ENCODE data around the gene NKAIN1. TPM values are rescaled to one million over a fixed set of nuclear protein-coding genes. Genes with fewer than 3 reads are reported as not detected.
"Not testable (repeated sequence)": the region's sequence is repeated elsewhere in the genome, so short reads cannot be mapped to it uniquely, and the experiment has no call there.

Gene NKAIN1
- total RNA-seq, 4 donors from 2014 or later, result not detected

DNA sequence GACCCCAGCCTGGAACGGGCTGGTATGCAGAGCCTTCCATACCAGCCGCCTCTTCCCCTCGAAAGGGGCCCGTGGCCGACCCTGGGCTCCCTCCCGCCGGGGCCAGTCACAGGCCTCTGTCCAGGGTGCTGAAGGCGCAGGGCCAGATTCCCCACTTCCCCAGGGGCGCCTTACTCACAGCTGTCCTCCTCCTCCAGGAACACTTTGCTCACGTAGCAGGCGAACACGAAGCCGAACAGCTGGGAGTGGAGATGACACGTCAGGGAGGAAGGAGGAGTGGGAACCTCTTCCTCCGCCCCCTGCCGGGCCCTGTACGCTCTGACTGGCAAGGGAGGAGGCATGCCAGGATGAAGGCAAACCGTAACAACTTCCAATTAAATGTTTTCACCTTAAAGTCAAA, 57.3 kb downstream of the NKAIN1 start:
- no peaks in the 10 kb centered on the region for H3K36me3 ChIP-seq
- peaks cover 5 to 14% (median 12%) of the 10 kb centered on the region in 4 donors for H3K4me1 ChIP-seq
- no peak overlapping the region for H3K27ac ChIP-seq
- 0 to 2% methylated on average over 3 to 18 of the region's 18 CpGs for WGBS, 2 donors (ENCODE audit: low coverage in 1 of 2)
- in situ Hi-C loops (cut with MboI; ENCODE audit: low pct_ligation_motif_present in 1 of 4, low pct_unique_long_range_greater_than_20kb in 1 of 4, low sequenced_read_pairs in 3 of 4) (loop anchor here in 3 of 4 donors (10.0 to 25.0 kb wide), 4 partner anchors 152 to 380 kb away; no protein-coding TSS in a partner anchor), intact Hi-C loops (cut with DNase I; ENCODE audit: low total_unique reads) (loop anchor here (10.0 kb wide), 1 partner anchor 242 kb away; no protein-coding TSS in a partner anchor)
- H3K4me3 ChIP-seq, result peak overlapping the region in 2 of 4 donors; percentile 11 to 20
- no peaks in the 10 kb centered on the region for H3K9me3 ChIP-seq
- peaks cover 47% of the 10 kb centered on the region for H3K27me3 ChIP-seq
- TF ChIP-seq EP300 (IDR thresholded peaks at IDR 0.05; ENCODE audit: low read depth) (no peak), POLR2A (IDR thresholded peaks at IDR 0.05) (no peak), POLR2AphosphoS5 (IDR thresholded peaks at IDR 0.05) (no peak)
- TF ChIP-seq, protein P1, sequence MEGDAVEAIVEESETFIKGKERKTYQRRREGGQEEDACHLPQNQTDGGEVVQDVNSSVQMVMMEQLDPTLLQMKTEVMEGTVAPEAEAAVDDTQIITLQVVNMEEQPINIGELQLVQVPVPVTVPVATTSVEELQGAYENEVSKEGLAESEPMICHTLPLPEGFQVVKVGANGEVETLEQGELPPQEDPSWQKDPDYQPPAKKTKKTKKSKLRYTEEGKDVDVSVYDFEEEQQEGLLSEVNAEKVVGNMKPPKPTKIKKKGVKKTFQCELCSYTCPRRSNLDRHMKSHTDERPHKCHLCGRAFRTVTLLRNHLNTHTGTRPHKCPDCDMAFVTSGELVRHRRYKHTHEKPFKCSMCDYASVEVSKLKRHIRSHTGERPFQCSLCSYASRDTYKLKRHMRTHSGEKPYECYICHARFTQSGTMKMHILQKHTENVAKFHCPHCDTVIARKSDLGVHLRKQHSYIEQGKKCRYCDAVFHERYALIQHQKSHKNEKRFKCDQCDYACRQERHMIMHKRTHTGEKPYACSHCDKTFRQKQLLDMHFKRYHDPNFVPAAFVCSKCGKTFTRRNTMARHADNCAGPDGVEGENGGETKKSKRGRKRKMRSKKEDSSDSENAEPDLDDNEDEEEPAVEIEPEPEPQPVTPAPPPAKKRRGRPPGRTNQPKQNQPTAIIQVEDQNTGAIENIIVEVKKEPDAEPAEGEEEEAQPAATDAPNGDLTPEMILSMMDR (IDR thresholded peaks at IDR 0.05), result no peak
- peak; percentile 64 for DNase-seq

DNA sequence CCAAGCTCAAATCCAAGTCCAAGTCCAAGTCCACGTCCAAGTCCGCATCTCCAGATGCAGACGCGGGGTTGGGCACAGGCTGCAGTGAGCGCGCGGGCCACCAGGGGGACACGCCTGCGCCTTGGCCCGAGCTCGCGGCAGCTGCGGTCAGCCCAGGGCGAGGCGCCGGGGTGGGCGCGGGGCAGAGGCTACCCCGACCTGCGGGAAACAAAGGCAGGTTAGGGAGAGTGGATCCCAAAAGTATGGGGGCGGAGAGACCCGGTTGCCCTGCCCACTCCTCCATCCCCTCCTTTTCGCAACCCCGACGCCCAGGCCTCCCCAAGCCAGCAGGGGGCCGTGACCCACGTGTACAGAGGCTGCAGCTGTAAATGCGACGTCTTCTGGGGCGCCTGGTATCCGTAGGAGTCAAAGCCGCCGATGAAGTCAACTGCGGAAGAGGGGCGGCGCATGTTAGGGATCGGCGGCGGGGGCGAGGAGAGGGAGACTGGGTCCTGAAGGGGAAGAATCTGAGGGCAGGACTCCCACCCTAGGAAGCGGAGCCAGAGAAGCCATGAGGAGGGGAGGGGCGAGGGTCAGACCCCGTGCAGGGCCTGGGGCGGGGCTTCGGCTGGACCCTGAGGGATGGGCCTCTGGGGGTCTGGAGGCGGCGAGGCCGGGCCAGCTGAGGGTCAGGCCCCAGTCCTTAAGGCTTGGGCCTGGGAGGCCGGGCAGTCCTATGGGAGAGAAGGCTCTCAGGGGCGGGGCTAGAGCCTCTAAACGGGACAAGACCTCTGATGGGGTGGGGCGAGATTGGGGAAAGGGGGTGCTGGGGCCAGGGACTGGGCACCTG, 58.0 kb downstream of the NKAIN1 start:
- 18% methylated on average over 47 of the region's 52 CpGs; no CpG with 5 or more reads in 1 of the 2 donors for WGBS, 2 donors (ENCODE audit: low coverage in 1 of 2)
- in situ Hi-C loops (cut with MboI; ENCODE audit: low pct_ligation_motif_present in 1 of 4, low pct_unique_long_range_greater_than_20kb in 1 of 4, low sequenced_read_pairs in 3 of 4), result loop anchor here in 3 of 4 donors (10.0 to 25.0 kb wide), 4 partner anchors 153 to 381 kb away; no protein-coding TSS in a partner anchor
- TF ChIP-seq, protein P1 (IDR thresholded peaks at IDR 0.05), result peak; percentile 67 to 83 (median 80)
- no peak for TF ChIP-seq POLR2AphosphoS5 (IDR thresholded peaks at IDR 0.05)

DNA sequence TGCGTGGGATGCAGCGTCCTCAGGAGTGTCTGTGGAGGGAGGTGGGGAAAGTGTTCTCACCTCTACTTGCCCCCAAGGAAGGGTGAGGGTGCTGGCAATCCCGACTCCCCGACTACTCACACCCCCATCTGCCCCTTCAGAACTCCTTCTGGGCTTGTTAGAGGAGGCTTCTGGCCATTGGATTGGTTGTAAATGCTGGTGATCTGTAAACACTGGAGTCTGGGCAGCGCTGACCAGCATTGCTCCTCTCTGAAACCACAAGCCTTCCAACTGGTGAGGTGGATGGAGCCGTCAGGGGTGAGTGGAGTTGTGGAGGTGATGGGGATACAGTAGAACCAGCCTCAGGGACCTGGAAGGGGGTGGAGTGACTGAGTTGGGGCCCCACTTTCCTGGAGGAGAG, 59.3 kb downstream of the NKAIN1 start:
- intact Hi-C loops (cut with DNase I; ENCODE audit: low total_unique reads) (loop anchor here (10.0 kb wide), 1 partner anchor 244 kb away; no protein-coding TSS in a partner anchor), in situ Hi-C loops (cut with MboI; ENCODE audit: low pct_ligation_motif_present in 1 of 4, low pct_unique_long_range_greater_than_20kb in 1 of 4, low sequenced_read_pairs in 3 of 4) (loop anchor here in 3 of 4 donors (10.0 to 25.0 kb wide), 4 partner anchors 154 to 382 kb away; no protein-coding TSS in a partner anchor)
- Histone ChIP-seq H3K36me3 (no peaks in the 10 kb centered on the region), H3K4me3 (no peak overlapping the region), H3K27me3 (peaks cover 47% of the 10 kb centered on the region), H3K9me3 (no peaks in the 10 kb centered on the region), H3K4me1 (peaks cover 5 to 14% (median 12%) of the 10 kb centered on the region in 4 donors), H3K27ac (no peak overlapping the region)
- DNase-seq, result no peak
- 65 to 92% methylated on average over 2 to 6 of the region's 6 CpGs for WGBS, 2 donors (ENCODE audit: low coverage in 1 of 2)
- TF ChIP-seq, protein P1 (IDR thresholded peaks at IDR 0.05), result no peak
- TF ChIP-seq EP300 (IDR thresholded peaks at IDR 0.05; ENCODE audit: low read depth), result no peak
- TF ChIP-seq POLR2A (IDR thresholded peaks at IDR 0.05), result no peak
- no peak for TF ChIP-seq POLR2AphosphoS5 (IDR thresholded peaks at IDR 0.05)

More for the DNA sequence above, 58.0 kb downstream of the NKAIN1 start:
- Histone ChIP-seq H3K9me3 (no peaks in the 10 kb centered on the region), H3K27ac (no peak overlapping the region), H3K4me3 (peak overlapping the region in 2 of 4 donors; percentile 11 to 20), H3K36me3 (no peaks in the 10 kb centered on the region), H3K4me1 (peaks cover 5 to 14% (median 12%) of the 10 kb centered on the region in 4 donors), H3K27me3 (peaks cover 47% of the 10 kb centered on the region)
- intact Hi-C loops (cut with DNase I; ENCODE audit: low total_unique reads), result loop anchor here (10.0 kb wide), 1 partner anchor 243 kb away; no protein-coding TSS in a partner anchor
- DNase-seq, result peak; percentile 61

DNA sequence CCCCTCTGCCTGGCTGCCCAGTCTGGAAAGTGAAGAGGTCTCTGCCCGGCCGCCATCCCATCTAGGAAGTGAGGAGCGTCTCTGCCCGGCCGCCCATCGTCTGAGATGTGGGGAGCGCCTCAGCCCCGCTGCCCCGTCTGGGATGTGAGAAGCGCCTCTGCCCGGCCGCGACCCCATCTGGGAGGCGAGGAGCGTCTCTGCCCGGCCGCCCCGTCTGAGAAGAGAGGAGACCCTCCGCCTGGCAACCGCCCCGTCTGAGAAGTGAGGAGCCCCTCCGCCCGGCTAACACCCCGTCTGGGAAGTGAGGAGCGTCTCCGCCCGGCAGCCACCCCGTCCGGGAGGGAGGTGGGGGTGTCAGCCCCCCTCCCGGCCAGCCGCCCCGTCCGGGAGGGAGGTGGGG, 63.4 kb downstream of the NKAIN1 start:
- H3K36me3 ChIP-seq; H3K4me3 ChIP-seq; H3K27ac ChIP-seq; H3K4me1 ChIP-seq; intact Hi-C loops (cut with DNase I; ENCODE audit: low total_unique reads); DNase-seq; H3K9me3 ChIP-seq: not testable (repeated sequence)
- H3K27me3 ChIP-seq, result peaks cover 30% of the 10 kb centered on the region
- 98% methylated on average over 10 of the region's 33 CpGs; no CpG with 5 or more reads in 1 of the 2 donors for WGBS, 2 donors (ENCODE audit: low coverage in 1 of 2)
- in situ Hi-C loops (cut with MboI; ENCODE audit: low pct_ligation_motif_present in 1 of 4, low pct_unique_long_range_greater_than_20kb in 1 of 4, low sequenced_read_pairs in 3 of 4), result loop anchor here in 2 of 4 donors (25.0 kb wide), 2 partner anchors 161 to 386 kb away; no protein-coding TSS in a partner anchor
